Activated B cell treated with CpG ODN at 0.5 μM for 24 hours (primary cell): ENCODE data around the gene KIF19. TPM values are rescaled to one million over a fixed set of nuclear protein-coding genes. Genes with fewer than 3 reads are reported as not detected.

ENCODE experiments used
- ATAC-seq: fragments of 200-7000 bp; cut with Tn5 transposase; one replicate; pipeline ENCODE4 v1.10.0; 2021; ENCODE audit warnings: low read depth, mild to moderate bottlenecking, moderate library complexity
- CTCF ChIA-PET: fragments of 350-600 bp; sonication (Branson Sonifier 250); formaldehyde crosslinking; loops from one replicate; lab custom pipeline; 2021; ENCODE audit warnings: antibody characterized with exemption; lab: Charles Lee
- POLR2A ChIA-PET: fragments of 350-600 bp; sonication (Branson Sonifier 250); formaldehyde crosslinking; loops from one replicate; lab custom pipeline; 2021; ENCODE audit warnings: antibody characterized with exemption; lab: Charles Lee
- DNase-seq: peaks from one replicate; pipeline ENCODE4 v3.0.0; 2022
- H3K27ac Mint-ChIP-seq: one replicate; pipeline ENCODE4 v1.8.0; 2020; ENCODE audit warnings: mixed read lengths
- H3K27me3 Mint-ChIP-seq: one replicate; pipeline ENCODE4 v1.8.0; 2021; ENCODE audit warnings: mixed read lengths
- H3K36me3 Mint-ChIP-seq: one replicate; pipeline ENCODE4 v1.8.0; 2021; ENCODE audit warnings: low read depth, mixed read lengths
- H3K4me1 Mint-ChIP-seq: one replicate; pipeline ENCODE4 v1.8.0; 2021; ENCODE audit warnings: mixed read lengths
- H3K4me3 Mint-ChIP-seq: one replicate; pipeline ENCODE4 v1.8.0; 2020; ENCODE audit warnings: mild to moderate bottlenecking, mixed read lengths
- H3K9me3 Mint-ChIP-seq: one replicate; pipeline ENCODE4 v1.8.0; 2020; ENCODE audit warnings: mixed read lengths
- intact Hi-C: fragments of 100-400 bp; cut with micrococcal nuclease; formaldehyde crosslinking; loops from one replicate; pipeline ENCODE4 v1.15.1; 2024
- total RNA-seq: library from RNA; stranded (reverse); gene quantifications from 2 replicates; pipeline ENCODE4 v1.2.3, GENCODE V29; 2022
- TF ChIP-seq, protein P1 (sequence below): fragments of 200-600 bp; IDR thresholded peaks from one replicate; pipeline ENCODE4 v1.8.0; 2022; ENCODE audit warnings: antibody characterized with exemption, mild to moderate bottlenecking

The KIF19 gene
- total RNA-seq, 1 donor from 2014 or later: not detected

DNA sequence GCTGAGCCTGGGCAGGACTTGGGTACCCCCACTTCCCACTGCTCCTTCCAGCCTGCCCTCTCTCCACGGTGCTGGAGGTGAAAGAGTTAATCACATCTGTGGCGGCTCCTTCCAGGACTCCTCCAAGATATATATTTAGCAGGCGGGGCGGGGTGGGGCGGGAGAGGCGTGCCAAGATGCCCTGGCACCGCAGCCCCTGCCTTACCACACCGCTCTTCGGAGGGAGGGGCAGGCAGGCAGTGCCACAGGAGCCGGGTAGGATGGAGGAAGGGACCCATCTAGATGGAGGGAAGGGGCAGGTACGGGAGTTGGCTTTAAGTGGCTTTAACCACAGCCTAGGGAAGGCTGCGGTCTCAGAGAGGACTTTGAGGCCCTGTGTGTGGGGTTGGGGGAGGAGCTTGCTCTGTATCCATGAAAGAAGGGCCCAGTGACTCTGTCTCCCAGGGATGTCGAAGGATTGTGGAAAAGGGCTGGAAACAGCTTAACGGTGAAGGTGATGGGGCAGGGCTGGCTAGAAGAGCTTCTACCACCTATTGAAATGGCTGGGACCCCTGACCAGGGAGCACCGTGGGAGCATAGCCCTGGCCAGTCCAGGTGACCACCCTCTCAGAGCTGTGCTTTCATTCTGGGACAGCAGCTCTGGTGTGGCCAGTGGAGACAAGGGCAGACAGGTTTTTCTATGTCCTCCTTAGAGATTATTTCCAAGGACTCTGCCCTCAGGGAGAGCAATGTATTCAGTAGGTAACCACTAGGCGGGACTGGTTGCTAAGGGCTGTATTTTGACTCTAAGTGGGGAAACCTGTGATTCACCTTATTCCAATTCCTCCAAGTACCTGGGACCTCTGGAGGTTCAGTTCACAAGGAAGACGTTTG lies 54.3 kb downstream of the KIF19 start:
- POLR2A ChIA-PET: interaction anchor here (0.7 to 1.2 kb wide), 3 partner anchors 37 to 74 kb away, joined by 3 read pairs; no protein-coding TSS in a partner anchor
- TF ChIP-seq, protein P1, sequence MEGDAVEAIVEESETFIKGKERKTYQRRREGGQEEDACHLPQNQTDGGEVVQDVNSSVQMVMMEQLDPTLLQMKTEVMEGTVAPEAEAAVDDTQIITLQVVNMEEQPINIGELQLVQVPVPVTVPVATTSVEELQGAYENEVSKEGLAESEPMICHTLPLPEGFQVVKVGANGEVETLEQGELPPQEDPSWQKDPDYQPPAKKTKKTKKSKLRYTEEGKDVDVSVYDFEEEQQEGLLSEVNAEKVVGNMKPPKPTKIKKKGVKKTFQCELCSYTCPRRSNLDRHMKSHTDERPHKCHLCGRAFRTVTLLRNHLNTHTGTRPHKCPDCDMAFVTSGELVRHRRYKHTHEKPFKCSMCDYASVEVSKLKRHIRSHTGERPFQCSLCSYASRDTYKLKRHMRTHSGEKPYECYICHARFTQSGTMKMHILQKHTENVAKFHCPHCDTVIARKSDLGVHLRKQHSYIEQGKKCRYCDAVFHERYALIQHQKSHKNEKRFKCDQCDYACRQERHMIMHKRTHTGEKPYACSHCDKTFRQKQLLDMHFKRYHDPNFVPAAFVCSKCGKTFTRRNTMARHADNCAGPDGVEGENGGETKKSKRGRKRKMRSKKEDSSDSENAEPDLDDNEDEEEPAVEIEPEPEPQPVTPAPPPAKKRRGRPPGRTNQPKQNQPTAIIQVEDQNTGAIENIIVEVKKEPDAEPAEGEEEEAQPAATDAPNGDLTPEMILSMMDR: no peak
- DNase-seq: no peak
- ATAC-seq: no peak
- H3K36me3 Mint-ChIP-seq: no peaks in the 10 kb centered on the region
- no peak overlapping the region for H3K4me3 Mint-ChIP-seq
- no peaks in the 10 kb centered on the region for H3K9me3 Mint-ChIP-seq
- intact Hi-C loops: no loop called here
- H3K27me3 Mint-ChIP-seq: peaks cover 25% of the 10 kb centered on the region
- peaks cover 2% of the 10 kb centered on the region for H3K4me1 Mint-ChIP-seq
- CTCF ChIA-PET: interaction anchor here (0.9 to 4.6 kb wide), 9 partner anchors 10 to 356 kb away, joined by 3 to 100 read pairs (median 5); partner anchors contain the start of genes CD300LB, GPR142 and RAB37
- H3K27ac Mint-ChIP-seq: no peak overlapping the region

DNA sequence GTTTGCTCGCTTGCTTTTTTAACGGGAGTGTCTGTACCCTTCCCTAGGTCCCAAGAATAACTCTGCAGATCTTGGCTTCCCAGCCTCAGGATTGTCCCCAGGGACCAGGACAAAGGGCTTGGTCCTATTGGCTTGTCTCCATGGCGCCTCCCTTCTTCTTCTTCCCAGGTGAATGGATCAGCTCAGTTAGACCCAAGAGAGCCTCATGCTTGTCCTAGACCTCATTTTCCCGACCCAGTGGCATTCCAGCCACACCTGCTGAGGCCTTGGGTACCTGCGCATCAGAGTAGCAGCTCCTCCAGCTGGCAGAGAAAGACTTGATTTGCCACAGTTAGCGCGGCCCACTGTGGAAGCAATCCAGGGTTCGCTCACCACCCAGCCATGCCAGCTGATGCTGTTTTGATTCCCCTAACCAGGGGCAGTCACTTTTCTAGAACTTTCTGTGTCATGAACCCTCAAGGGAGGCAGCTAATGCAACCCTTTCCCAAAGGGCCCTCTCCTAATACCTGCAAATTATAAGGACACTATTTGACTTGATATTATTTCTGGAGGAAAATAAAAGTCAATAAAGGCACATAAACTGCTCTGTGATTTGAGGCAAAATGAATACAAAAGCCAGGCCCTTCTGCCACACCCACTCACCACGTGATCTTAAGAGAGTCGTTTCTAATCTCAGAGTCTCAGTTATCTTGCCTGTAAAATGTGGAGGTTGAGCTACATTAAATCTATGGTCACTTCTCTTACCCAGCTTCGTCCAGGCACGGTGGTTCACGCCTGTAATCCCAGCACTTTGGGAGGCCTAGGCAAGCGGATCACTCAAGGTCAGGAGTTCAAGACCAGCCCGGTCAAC lies 55.2 kb downstream of the KIF19 start:
- ChIA-PET CTCF (interaction anchor here (0.9 to 4.6 kb wide), 8 partner anchors 11 to 356 kb away, joined by 3 to 100 read pairs (median 6); partner anchors contain the start of genes CD300LB, GPR142 and RAB37), POLR2A (interaction anchor here (1.2 kb wide), 1 partner anchor 73 kb away, joined by 3 read pairs; no protein-coding TSS in a partner anchor)
- intact Hi-C loops: no loop called here
- Mint-ChIP-seq H3K36me3 (no peaks in the 10 kb centered on the region), H3K27ac (no peak overlapping the region), H3K9me3 (no peaks in the 10 kb centered on the region), H3K27me3 (peaks cover 23% of the 10 kb centered on the region), H3K4me1 (peaks cover 2% of the 10 kb centered on the region), H3K4me3 (no peak overlapping the region)
- DNase-seq: no peak
- ATAC-seq: no peak
- TF ChIP-seq, protein P1: no peak

DNA sequence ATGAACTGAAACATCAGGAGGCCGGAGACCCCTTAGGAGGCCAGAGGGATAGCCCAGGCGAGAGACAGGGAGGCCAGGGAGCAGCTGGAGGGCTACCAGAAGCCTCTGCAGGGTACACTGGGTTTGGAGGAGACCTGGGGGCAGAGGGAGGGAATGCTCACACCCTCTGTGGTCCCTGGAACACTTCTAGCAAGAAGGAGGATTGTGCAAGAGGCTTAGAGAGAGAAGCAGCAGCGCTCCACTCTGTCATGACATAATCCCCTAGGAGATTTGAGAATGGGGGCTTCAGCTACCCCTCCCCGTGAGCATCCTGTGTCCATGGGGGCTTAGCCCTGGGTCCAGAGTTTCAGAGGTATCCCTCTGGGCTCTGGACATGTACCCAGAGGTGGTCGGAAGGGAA lies 57.1 kb downstream of the KIF19 start:
- ATAC-seq (no peak), DNase-seq (no peak)
- TF ChIP-seq, protein P1: no peak
- Mint-ChIP-seq H3K36me3 (no peaks in the 10 kb centered on the region), H3K4me3 (no peak overlapping the region), H3K9me3 (no peaks in the 10 kb centered on the region), H3K27me3 (peaks cover 19% of the 10 kb centered on the region), H3K27ac (no peak overlapping the region), H3K4me1 (peaks cover 2% of the 10 kb centered on the region)
- intact Hi-C loops: no loop called here
- POLR2A ChIA-PET: no interaction called here
- CTCF ChIA-PET: no interaction called here

DNA sequence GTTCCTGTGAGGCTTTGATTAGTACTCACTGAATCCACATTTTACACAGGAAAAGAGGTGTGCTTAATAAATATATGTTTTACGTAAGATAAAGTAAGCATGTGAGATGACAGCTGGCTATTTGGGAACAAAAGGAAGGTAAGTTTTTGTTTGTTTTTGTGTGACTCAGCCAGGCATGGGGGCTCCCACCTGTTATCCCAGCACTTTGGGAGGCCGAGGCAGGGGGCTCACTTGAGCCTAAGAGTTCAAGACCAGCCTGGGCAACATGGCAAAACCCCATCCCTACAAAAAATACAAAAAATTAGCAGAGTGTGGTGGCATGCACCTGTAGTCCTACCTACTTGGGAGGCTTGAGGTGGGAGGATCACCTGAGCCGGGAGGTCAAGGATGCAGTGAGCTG lies 59.2 kb downstream of the KIF19 start:
- Mint-ChIP-seq H3K9me3 (no peaks in the 10 kb centered on the region), H3K27ac (no peak overlapping the region), H3K36me3 (no peaks in the 10 kb centered on the region), H3K27me3 (peaks cover 15% of the 10 kb centered on the region), H3K4me3 (no peak overlapping the region), H3K4me1 (no peaks in the 10 kb centered on the region)
- DNase-seq (no peak), ATAC-seq (no peak)
- CTCF ChIA-PET: no interaction called here
- POLR2A ChIA-PET: no interaction called here
- intact Hi-C loops: no loop called here
- TF ChIP-seq, protein P1: no peak
